ENCODE data around the gene PPFIA2.

- TF ChIP-seq PATZ1 (CRISPR knock-in tag; IDR thresholded peaks at IDR 0.05; ENCODE audit: borderline replicate concordance) (no peak), CSRNP3 (CRISPR knock-in tag; IDR thresholded peaks at IDR 0.05) (no peak), TSHZ2 (CRISPR knock-in tag; IDR thresholded peaks at IDR 0.05) (no peak), ARNTL (CRISPR knock-in tag; IDR thresholded peaks at IDR 0.05; ENCODE audit: borderline replicate concordance, low read depth) (no peak), POU6F1 (CRISPR knock-in tag; IDR thresholded peaks at IDR 0.05; ENCODE audit: borderline replicate concordance, low read depth) (no peak), RARB (CRISPR knock-in tag; IDR thresholded peaks at IDR 0.05) (no peak), CSDC2 (CRISPR knock-in tag; IDR thresholded peaks at IDR 0.05) (no peak), PPARA (CRISPR knock-in tag; IDR thresholded peaks at IDR 0.05; ENCODE audit: borderline replicate concordance) (no peak), ZNF565 (CRISPR knock-in tag; conservative IDR thresholded peaks at IDR 0.05; ENCODE audit: low read depth) (no peak), ZFP3 (CRISPR knock-in tag; IDR thresholded peaks at IDR 0.05) (no peak)
These were observed at the start of gene PPFIA2 for GRCh38 chr12:81759190-81760051.
